Karpas-422 (cell line): ENCODE measurements around the gene HS6ST3. TPM values are rescaled to one million over a fixed set of nuclear protein-coding genes. Genes with fewer than 3 reads are reported as not detected.

Experiments used
- DNase-seq: peaks from one replicate; pipeline ENCODE4 v3.0.0-alpha.2; 2015
- H2AFZ ChIP-seq: fragments of 200-600 bp; sonication (generic); 2 replicates; pipeline ENCODE4 v1.6.1; 2014; ENCODE audit warnings: antibody characterized with exemption, low read length, mixed read lengths
- H3K27ac ChIP-seq: fragments of 200-600 bp; sonication (generic); 2 replicates; pipeline ENCODE4 v1.5.1; 2014; ENCODE audit warnings: mild to moderate bottlenecking, low read length, moderate library complexity
- H3K27me3 ChIP-seq: fragments of 200-600 bp; sonication (generic); 2 replicates; pipeline ENCODE4 v1.6.1; 2014; ENCODE audit warnings: low read length, mixed read lengths
- H3K36me3 ChIP-seq: fragments of 200-600 bp; sonication (generic); 2 replicates; pipeline ENCODE4 v1.6.1; 2014; ENCODE audit warnings: low read length, mixed read lengths; ENCODE audit not compliant: insufficient read depth
- H3K4me1 ChIP-seq: fragments of 200-600 bp; sonication (generic); 2 replicates; pipeline ENCODE4 v1.6.1; 2014; ENCODE audit warnings: mild to moderate bottlenecking, low read length, mixed read lengths
- H3K4me2 ChIP-seq: fragments of 200-600 bp; sonication (generic); 2 replicates; pipeline ENCODE4 v1.6.1; 2014; ENCODE audit warnings: low read length, low read depth, mild to moderate bottlenecking; ENCODE audit not compliant: poor library complexity, severe bottlenecking
- H3K4me3 ChIP-seq: fragments of 200-600 bp; sonication (generic); 2 replicates; pipeline ENCODE4 v1.5.1; 2014; ENCODE audit warnings: mild to moderate bottlenecking, antibody characterized with exemption, low read length, mixed read lengths
- H3K79me2 ChIP-seq: fragments of 200-600 bp; sonication (generic); 2 replicates; pipeline ENCODE4 v1.6.1; 2014; ENCODE audit warnings: mild to moderate bottlenecking, low read length, mixed read lengths
- H3K9ac ChIP-seq: fragments of 200-600 bp; sonication (generic); 2 replicates; pipeline ENCODE4 v1.6.0; 2014; ENCODE audit warnings: low read length
- H3K9me2 ChIP-seq: fragments of 200-600 bp; sonication (generic), shearing (Covaris generic); replicated peaks from 2 replicates; pipeline ENCODE4 v1.6.0; 2014; ENCODE audit warnings: mild to moderate bottlenecking, low read length, moderate library complexity; ENCODE audit not compliant: insufficient read depth
- H3K9me3 ChIP-seq: fragments of 300-700, 200-600 bp; sonication (generic); 2 replicates; pipeline ENCODE4 v1.6.1; 2014; ENCODE audit warnings: low read length, mixed read lengths
- H4K20me1 ChIP-seq: fragments of 200-600 bp; sonication (generic); 2 replicates; pipeline ENCODE4 v1.6.1; 2014; ENCODE audit warnings: mild to moderate bottlenecking, antibody characterized with exemption, low read length, low read depth; ENCODE audit not compliant: insufficient read depth
- total RNA-seq: library from RNA; depleted of rRNA; stranded (reverse); fragments of >200 nt; shearing (Covaris generic); gene quantifications from 2 replicates; pipeline ENCODE4 v1.2.3, GENCODE V29; 2014; ENCODE audit warnings: low replicate concordance

Gene HS6ST3
- total RNA-seq, 1 experiment from 2014 or later: not detected

- Histone ChIP-seq H3K9me2 (no peaks in the 10 kb centered on the region), H3K4me3 (no peak overlapping the region), H3K36me3 (no peaks in the 10 kb centered on the region), H3K4me1 (no peaks in the 10 kb centered on the region), H2AFZ (no peak overlapping the region), H3K4me2 (no peak overlapping the region), H3K9me3 (no peaks in the 10 kb centered on the region), H3K79me2 (no peaks in the 10 kb centered on the region), H3K27ac (no peak overlapping the region), H3K9ac (no peak overlapping the region), H3K27me3 (no peaks in the 10 kb centered on the region), H4K20me1 (no peaks in the 10 kb centered on the region)
- DNase-seq: no peak
Observed at GRCh38 chr13:96824140-96824539, 734.2 kb downstream of the HS6ST3 start.

GRCh38 chr13:96825653-96826052 lies 735.7 kb downstream of the HS6ST3 start:
- Histone ChIP-seq H3K9me3 (no peaks in the 10 kb centered on the region), H3K36me3 (no peaks in the 10 kb centered on the region), H3K4me2 (no peak overlapping the region), H4K20me1 (no peaks in the 10 kb centered on the region), H3K79me2 (no peaks in the 10 kb centered on the region), H3K4me3 (no peak overlapping the region), H3K27ac (no peak overlapping the region), H2AFZ (no peak overlapping the region), H3K9ac (no peak overlapping the region), H3K27me3 (no peaks in the 10 kb centered on the region), H3K9me2 (0 out of 2 replicates have a peak, but pooled peaks cover 4% of the 10 kb centered on the region), H3K4me1 (no peaks in the 10 kb centered on the region)
- DNase-seq: no peak

- Histone ChIP-seq H3K4me2 (no peak overlapping the region), H3K4me1 (no peaks in the 10 kb centered on the region), H3K9me3 (no peaks in the 10 kb centered on the region), H3K27ac (no peak overlapping the region), H4K20me1 (no peaks in the 10 kb centered on the region), H3K36me3 (no peaks in the 10 kb centered on the region), H3K79me2 (no peaks in the 10 kb centered on the region), H3K4me3 (no peak overlapping the region), H3K9me2 (0 out of 2 replicates have a peak, but pooled peaks cover 4% of the 10 kb centered on the region), H3K27me3 (no peaks in the 10 kb centered on the region), H3K9ac (no peak overlapping the region), H2AFZ (no peak overlapping the region)
- no peak for DNase-seq
Observed at GRCh38 chr13:96834626-96835025, 744.7 kb downstream of the HS6ST3 start.

GRCh38 chr13:96835546-96835945 lies 745.6 kb downstream of the HS6ST3 start:
- DNase-seq: no peak
- Histone ChIP-seq H3K4me1 (no peaks in the 10 kb centered on the region), H3K27ac (no peak overlapping the region), H3K79me2 (no peaks in the 10 kb centered on the region), H2AFZ (no peak overlapping the region), H3K4me2 (no peak overlapping the region), H3K36me3 (no peaks in the 10 kb centered on the region), H3K4me3 (no peak overlapping the region), H4K20me1 (no peaks in the 10 kb centered on the region), H3K27me3 (no peaks in the 10 kb centered on the region), H3K9me3 (no peaks in the 10 kb centered on the region), H3K9me2 (no peaks in the 10 kb centered on the region), H3K9ac (no peak overlapping the region)

- Histone ChIP-seq H3K27ac (no peak overlapping the region), H3K79me2 (no peaks in the 10 kb centered on the region), H4K20me1 (no peaks in the 10 kb centered on the region), H2AFZ (no peak overlapping the region), H3K9me2 (no peaks in the 10 kb centered on the region), H3K27me3 (no peaks in the 10 kb centered on the region), H3K4me1 (no peaks in the 10 kb centered on the region), H3K4me2 (no peak overlapping the region), H3K4me3 (no peak overlapping the region), H3K9ac (no peak overlapping the region), H3K9me3 (no peaks in the 10 kb centered on the region), H3K36me3 (no peaks in the 10 kb centered on the region)
- no peak for DNase-seq
Observed at GRCh38 chr13:96836733-96837132, 746.8 kb downstream of the HS6ST3 start.

- H3K4me2 ChIP-seq: no peak overlapping the region
- H3K79me2 ChIP-seq: no peaks in the 10 kb centered on the region
- no peak overlapping the region for H3K4me3 ChIP-seq
- H4K20me1 ChIP-seq: no peaks in the 10 kb centered on the region
- H3K27ac ChIP-seq: no peak overlapping the region
- H3K4me1 ChIP-seq: no peaks in the 10 kb centered on the region
- H3K27me3 ChIP-seq: no peaks in the 10 kb centered on the region
- no peaks in the 10 kb centered on the region for H3K36me3 ChIP-seq
- H3K9ac ChIP-seq: no peak overlapping the region
- H3K9me2 ChIP-seq: no peaks in the 10 kb centered on the region
- H3K9me3 ChIP-seq: no peaks in the 10 kb centered on the region
- H2AFZ ChIP-seq: no peak overlapping the region
- DNase-seq: no peak
Observed at GRCh38 chr13:96837809-96838208, 747.9 kb downstream of the HS6ST3 start.

GRCh38 chr13:96844195-96844594 lies 754.3 kb downstream of the HS6ST3 start:
- no peaks in the 10 kb centered on the region for H3K4me1 ChIP-seq
- no peak overlapping the region for H3K4me2 ChIP-seq
- H3K79me2 ChIP-seq: no peaks in the 10 kb centered on the region
- H2AFZ ChIP-seq: no peak overlapping the region
- no peaks in the 10 kb centered on the region for H3K27me3 ChIP-seq
- no peak overlapping the region for H3K4me3 ChIP-seq
- no peak overlapping the region for H3K27ac ChIP-seq
- no peaks in the 10 kb centered on the region for H3K9me3 ChIP-seq
- H3K9ac ChIP-seq: no peak overlapping the region
- no peaks in the 10 kb centered on the region for H4K20me1 ChIP-seq
- H3K36me3 ChIP-seq: no peaks in the 10 kb centered on the region
- H3K9me2 ChIP-seq: no peaks in the 10 kb centered on the region
- no peak for DNase-seq

GRCh38 chr13:96844616-96845015 lies 754.7 kb downstream of the HS6ST3 start:
- Histone ChIP-seq H3K4me1 (no peaks in the 10 kb centered on the region), H3K4me2 (no peak overlapping the region), H3K4me3 (no peak overlapping the region), H3K9me2 (no peaks in the 10 kb centered on the region), H3K27ac (no peak overlapping the region), H4K20me1 (no peaks in the 10 kb centered on the region), H3K36me3 (no peaks in the 10 kb centered on the region), H3K9ac (no peak overlapping the region), H3K79me2 (no peaks in the 10 kb centered on the region), H3K9me3 (no peaks in the 10 kb centered on the region), H3K27me3 (no peaks in the 10 kb centered on the region), H2AFZ (no peak overlapping the region)
- no peak for DNase-seq

GRCh38 chr13:96848286-96848685 lies 758.4 kb downstream of the HS6ST3 start:
- H3K79me2 ChIP-seq: no peaks in the 10 kb centered on the region
- H3K4me1 ChIP-seq: no peaks in the 10 kb centered on the region
- H2AFZ ChIP-seq: no peak overlapping the region
- H3K36me3 ChIP-seq: no peaks in the 10 kb centered on the region
- no peak overlapping the region for H3K27ac ChIP-seq
- H3K4me2 ChIP-seq: no peak overlapping the region
- no peaks in the 10 kb centered on the region for H3K27me3 ChIP-seq
- no peak for DNase-seq
- no peak overlapping the region for H3K9ac ChIP-seq
- H3K4me3 ChIP-seq: no peak overlapping the region
- H4K20me1 ChIP-seq: no peaks in the 10 kb centered on the region
- H3K9me3 ChIP-seq: no peaks in the 10 kb centered on the region
- H3K9me2 ChIP-seq: no peaks in the 10 kb centered on the region
